ENCODE results near the gene ATP12A.
A peak's percentile ranks its signal among the peaks of the same experiment; 100 is the strongest.

GRCh38 chr13:24745861-24746617, 65.8 kb downstream of the ATP12A start:
- TF ChIP-seq EZH2 (IDR thresholded peaks at IDR 0.05), result peak; percentile 93
- no peak for TF ChIP-seq CTCF (IDR thresholded peaks at IDR 0.05)
- TF ChIP-seq EZH2phosphoT487 (IDR thresholded peaks at IDR 0.05), result peak; percentile 82

Data from neural progenitor cell (in vitro differentiated cells).